SK-N-SH (cell line): ENCODE measurements around the gene TRPM2. TPM values are rescaled to one million over a fixed set of nuclear protein-coding genes. Genes with fewer than 3 reads are reported as not detected.

ENCODE experiments used
- CTCF ChIA-PET: fragments of 300-600, 350-600 bp; formaldehyde crosslinking; extraction: SDS; loops from one replicate; lab custom pipeline; 2021; lab: Yijun Ruan, JAX
- POLR2A ChIA-PET: fragments of 350-600 bp; sonication (Branson Sonifier 250); formaldehyde crosslinking; extraction: SDS; loops from one replicate; lab custom pipeline; 2020; ENCODE audit warnings: antibody characterized with exemption, inconsistent platforms; lab: Yijun Ruan, JAX
- DNase-seq: peaks from one replicate; pipeline ENCODE4 v3.0.0; 2012
- H2AFZ ChIP-seq: fragments of 200-600 bp; sonication (generic); 2 replicates; pipeline ENCODE4 v1.8.1; 2016; ENCODE audit warnings: antibody characterized with exemption, mild to moderate bottlenecking, low read depth
- H3F3A ChIP-seq: fragments of 200-600 bp; sonication (generic); replicated peaks from 2 replicates; pipeline ENCODE3; 2016; ENCODE audit warnings: antibody characterized with exemption, mild to moderate bottlenecking; ENCODE audit not compliant: insufficient read depth
- H3K27ac ChIP-seq, 2 experiments: fragments of 200-500 bp in 1 of 2; fragments of 200-600 bp in 1 of 2; sonication (Bioruptor generic) in 1 of 2; sonication (generic), shearing (Covaris generic) in 1 of 2; 2 replicates each; pipeline versions ENCODE4 v1.5.1 to v1.6.1; 2014 to 2016; ENCODE audit warnings: low read depth in 2 of 2, inconsistent platforms in 1 of 2, low read length in 1 of 2, mild to moderate bottlenecking in 1 of 2, mixed read lengths in 1 of 2
- H3K27me3 ChIP-seq: fragments of 200-600 bp; sonication (generic), shearing (Covaris generic); 2 replicates; pipeline ENCODE4 v1.6.1; 2016; ENCODE audit warnings: mixed run types; ENCODE audit not compliant: insufficient read depth
- H3K36me3 ChIP-seq, 2 experiments: fragments of 200-500 bp in 1 of 2; fragments of 200-600 bp in 1 of 2; sonication (Bioruptor generic) in 1 of 2; sonication (generic) in 1 of 2; replicated peaks in 1 of 2; 2 replicates each; pipeline versions ENCODE3 to v1.5.1; 2014 to 2016; ENCODE audit warnings: low read length in 1 of 2, mild to moderate bottlenecking in 1 of 2; ENCODE audit not compliant: insufficient read depth in 2 of 2, control insufficient read depth in 1 of 2
- H3K4me1 ChIP-seq, 2 experiments: fragments of 200-500 bp in 1 of 2; fragments of 200-600 bp in 1 of 2; sonication (Bioruptor generic) in 1 of 2; sonication (generic), shearing (Covaris generic) in 1 of 2; 2 replicates each; pipeline versions ENCODE4 v1.5.1 to v1.6.1; 2014 to 2016; ENCODE audit warnings: low read depth in 1 of 2, low read length in 1 of 2, mixed run types in 1 of 2; ENCODE audit not compliant: insufficient read depth in 2 of 2, control insufficient read depth in 1 of 2
- H3K4me2 ChIP-seq: fragments of 200-600 bp; sonication (generic), shearing (Covaris generic); 2 replicates; pipeline ENCODE4 v1.6.1; 2017; ENCODE audit warnings: mixed run types
- H3K4me3 ChIP-seq, 2 experiments: fragments of 200-500 bp in 1 of 2; fragments of 200-600 bp in 1 of 2; sonication (Bioruptor generic) in 1 of 2; sonication (generic), shearing (Covaris generic) in 1 of 2; 2 replicates each; pipeline versions ENCODE4 v1.5.1 to v1.8.1; 2014 to 2016; ENCODE audit warnings: low read depth in 2 of 2, inconsistent platforms in 1 of 2, low read length in 1 of 2, mild to moderate bottlenecking in 1 of 2, mixed read lengths in 1 of 2, moderate library complexity in 1 of 2
- H3K79me2 ChIP-seq: fragments of 200-600 bp; sonication (generic); 2 replicates; pipeline ENCODE4 v1.8.1; 2017; ENCODE audit warnings: mild to moderate bottlenecking; ENCODE audit not compliant: insufficient read depth
- H3K9ac ChIP-seq: fragments of 200-600 bp; sonication (generic); 2 replicates; pipeline ENCODE4 v1.6.1; 2017; ENCODE audit warnings: mixed run types
- H3K9me2 ChIP-seq: fragments of 200-600 bp; sonication (generic); 2 replicates; pipeline ENCODE4 v1.6.1; 2017; ENCODE audit warnings: mixed run types
- H3K9me3 ChIP-seq: fragments of 200-600 bp; sonication (generic); 2 replicates; pipeline ENCODE4 v1.6.1; 2017; ENCODE audit warnings: mixed run types, mild to moderate bottlenecking, moderate library complexity
- H4K20me1 ChIP-seq: fragments of 200-600 bp; sonication (generic); 2 replicates; pipeline ENCODE4 v1.6.1; 2017; ENCODE audit warnings: mild to moderate bottlenecking, mixed run types; ENCODE audit not compliant: insufficient read depth
- ELF1 ChIP-seq: IDR thresholded peaks from 2 replicates; pipeline ENCODE4 v1.4.0; 2012
- EZH2phosphoT487 ChIP-seq: fragments of 200-600 bp; sonication (generic); IDR thresholded peaks from 2 replicates; pipeline ENCODE4 v1.6.1; 2017; ENCODE audit warnings: low read depth, mixed run types, mild to moderate bottlenecking, antibody characterized with exemption, moderate library complexity, borderline replicate concordance
- FOSL2 ChIP-seq: IDR thresholded peaks from 2 replicates; pipeline ENCODE4 v1.4.0; 2012; ENCODE audit warnings: low read depth, mild to moderate bottlenecking, moderate library complexity, borderline replicate concordance
- FOXJ3 ChIP-seq: sonication (generic); formaldehyde crosslinking; IDR thresholded peaks from 2 replicates; pipeline ENCODE4 v1.5.1; 2020; ENCODE audit warnings: mild to moderate bottlenecking, missing genetic modification reagents
- FOXM1 ChIP-seq: IDR thresholded peaks from 2 replicates; pipeline ENCODE4 v1.4.0; 2012; ENCODE audit warnings: low read depth, mild to moderate bottlenecking
- GABPA ChIP-seq: IDR thresholded peaks from 2 replicates; pipeline ENCODE4 v1.4.0; 2012; ENCODE audit warnings: low read depth, mild to moderate bottlenecking
- MEF2A ChIP-seq: IDR thresholded peaks from 2 replicates; pipeline ENCODE4 v1.4.0; 2012; ENCODE audit warnings: low read depth, borderline replicate concordance
- MXI1 ChIP-seq: IDR thresholded peaks from 2 replicates; pipeline ENCODE4 v1.6.1; 2012; ENCODE audit warnings: mild to moderate bottlenecking, low read depth, low read length, improper control_type of control experiment
- NRF1 ChIP-seq: IDR thresholded peaks from 2 replicates; pipeline ENCODE4 v1.6.1; 2012; ENCODE audit warnings: low read depth, mild to moderate bottlenecking, low read length
- RCOR1 ChIP-seq: fragments of 150-350 bp; IDR thresholded peaks from 2 replicates; pipeline ENCODE4 v1.6.1; 2017; ENCODE audit warnings: antibody characterized with exemption, low read length
- RXRA ChIP-seq: IDR thresholded peaks from 2 replicates; pipeline ENCODE4 v1.4.0; 2012; ENCODE audit warnings: low read depth, mild to moderate bottlenecking, borderline replicate concordance
- TAF1 ChIP-seq: IDR thresholded peaks from 2 replicates; pipeline ENCODE4 v1.6.1; 2012; ENCODE audit warnings: low read depth, mild to moderate bottlenecking, low read length, moderate library complexity, borderline replicate concordance
- TCF12 ChIP-seq: IDR thresholded peaks from 2 replicates; pipeline ENCODE4 v1.4.0; 2012
- TEAD4 ChIP-seq: IDR thresholded peaks from 2 replicates; pipeline ENCODE4 v1.4.0; 2012; ENCODE audit warnings: mild to moderate bottlenecking, borderline replicate concordance; ENCODE audit not compliant: insufficient read depth
- WGBS: methylation state at CpG from one replicate; pipeline ENCODE4 v1.1.6; 2017; ENCODE audit warnings: low lambda C conversion rate; 5-methylcytosine and 5-hydroxymethylcytosine counted together
- polyA plus RNA-seq, 3 experiments: library from polyadenylated mRNA; depleted of rRNA; stranded (reverse); fragments of >200 nt; gene quantifications; 2 replicates each; pipeline ENCODE4 v1.2.3, GENCODE V29; 2012
- TF ChIP-seq, protein P1 (sequence below): IDR thresholded peaks from 2 replicates; pipeline ENCODE4 v1.4.0; 2012; ENCODE audit warnings: low read depth
- TF ChIP-seq, protein P2 (sequence below): fragments of 150-350 bp; IDR thresholded peaks from 2 replicates; pipeline ENCODE4 v1.6.1; 2016; ENCODE audit warnings: mild to moderate bottlenecking, low read depth, low read length
- TF ChIP-seq, protein P3 (sequence below): IDR thresholded peaks from 2 replicates; pipeline ENCODE4 v1.4.0; 2012; ENCODE audit warnings: low read depth, borderline replicate concordance

TRPM2 gene
- polyA plus RNA-seq, 1 of the 3 experiments (the other 2 are of a cell fraction): not detected

DNA sequence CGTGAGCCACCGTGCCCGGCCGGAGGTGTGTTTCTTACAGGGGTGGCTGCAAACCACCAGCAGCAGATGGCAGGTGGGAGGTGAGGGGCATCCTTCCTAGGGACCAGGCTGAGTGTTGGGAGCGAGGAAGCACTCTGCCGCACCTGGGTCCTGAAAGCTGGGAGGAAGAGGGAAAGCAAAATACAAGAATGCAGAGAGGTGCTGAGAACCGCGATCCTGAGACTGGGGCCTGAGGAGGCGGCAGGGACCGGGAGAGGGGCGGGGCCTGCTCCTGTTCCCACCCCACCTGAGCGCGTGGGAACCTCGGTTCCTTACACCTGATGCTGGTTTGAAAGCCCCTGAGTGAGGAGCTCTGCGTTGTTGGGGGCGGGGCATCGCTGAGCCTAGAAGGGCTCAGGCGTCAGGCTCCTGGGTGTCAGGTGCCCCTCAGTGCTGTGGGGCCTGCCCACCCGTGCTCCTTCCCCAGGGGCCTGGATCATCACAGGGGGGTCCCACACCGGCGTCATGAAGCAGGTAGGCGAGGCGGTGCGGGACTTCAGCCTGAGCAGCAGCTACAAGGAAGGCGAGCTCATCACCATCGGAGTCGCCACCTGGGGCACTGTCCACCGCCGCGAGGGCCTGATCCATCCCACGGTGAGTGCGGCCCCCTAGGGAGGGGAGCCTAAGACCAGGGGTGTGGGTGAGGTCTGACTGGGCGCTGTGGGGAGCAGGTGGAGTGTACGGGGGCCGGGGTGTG lies 15.5 kb downstream of the TRPM2 start:
- TF ChIP-seq RCOR1 (no peak), FOXM1 (no peak)
- no peaks in the 10 kb centered on the region for H3K36me3 ChIP-seq
- H3K9ac ChIP-seq: no peak overlapping the region
- ChIA-PET CTCF (interaction anchor here (0.6 to 2.0 kb wide), 4 partner anchors 64 to 111 kb away, joined by 3 to 7 read pairs (median 4); no protein-coding TSS in a partner anchor), POLR2A (no interaction called here)
- H4K20me1 ChIP-seq: no peaks in the 10 kb centered on the region
- no peak overlapping the region for H2AFZ ChIP-seq
- WGBS: 9% methylated on average over 27 of the region's 35 CpGs
- H3K27ac ChIP-seq: no peak overlapping the region
- no peak overlapping the region for H3K4me2 ChIP-seq
- peaks cover 74% of the 10 kb centered on the region for H3K27me3 ChIP-seq
- no peak overlapping the region for H3K4me3 ChIP-seq
- no peaks in the 10 kb centered on the region for H3K9me3 ChIP-seq
- no peaks in the 10 kb centered on the region for H3F3A ChIP-seq
- H3K4me1 ChIP-seq: peaks cover 0 to 7% of the 10 kb centered on the region in 2 experiments; a peak in 1 of 4 replicates
- no peaks in the 10 kb centered on the region for H3K9me2 ChIP-seq
- no peaks in the 10 kb centered on the region for H3K79me2 ChIP-seq
- peak; percentile 65 for DNase-seq

GRCh38 chr21:44370027-44370735 lies 16.8 kb downstream of the TRPM2 start:
- DNase-seq: peak; percentile 71
- H3K27ac ChIP-seq: no peak overlapping the region
- H3F3A ChIP-seq: no peaks in the 10 kb centered on the region
- no peak overlapping the region for H3K9ac ChIP-seq
- 5% methylated on average over 8 of the region's 29 CpGs for WGBS
- peak overlapping the region; percentile 37 for H3K4me2 ChIP-seq
- no peak overlapping the region for H2AFZ ChIP-seq
- CTCF ChIA-PET: interaction anchor here (1.3 to 2.0 kb wide), 2 partner anchors 80 to 110 kb away, joined by 5 to 7 read pairs; no protein-coding TSS in a partner anchor
- no peaks in the 10 kb centered on the region for H3K79me2 ChIP-seq
- H3K4me1 ChIP-seq: peaks cover 0 to 7% of the 10 kb centered on the region in 2 experiments; a peak in 1 of 4 replicates
- peaks cover 74% of the 10 kb centered on the region for H3K27me3 ChIP-seq
- TF ChIP-seq GABPA: no peak
- TF ChIP-seq, protein P1, sequence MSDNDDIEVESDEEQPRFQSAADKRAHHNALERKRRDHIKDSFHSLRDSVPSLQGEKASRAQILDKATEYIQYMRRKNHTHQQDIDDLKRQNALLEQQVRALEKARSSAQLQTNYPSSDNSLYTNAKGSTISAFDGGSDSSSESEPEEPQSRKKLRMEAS: peak; percentile 14; the same call in 1 of the 2 replicates
- peak; percentile 22; the same call in 1 of the 2 replicates for TF ChIP-seq FOSL2
- H3K9me2 ChIP-seq: no peaks in the 10 kb centered on the region
- H4K20me1 ChIP-seq: no peaks in the 10 kb centered on the region
- no peak overlapping the region for H3K4me3 ChIP-seq
- no peaks in the 10 kb centered on the region for H3K9me3 ChIP-seq
- POLR2A ChIA-PET: no interaction called here
- no peaks in the 10 kb centered on the region for H3K36me3 ChIP-seq

- no peaks in the 10 kb centered on the region for H4K20me1 ChIP-seq
- no peak overlapping the region for H3K4me3 ChIP-seq
- H3K36me3 ChIP-seq: no peaks in the 10 kb centered on the region
- peaks cover 0 to 7% of the 10 kb centered on the region in 2 experiments; a peak in 1 of 4 replicates for H3K4me1 ChIP-seq
- H3K27me3 ChIP-seq: peaks cover 73% of the 10 kb centered on the region
- DNase-seq: peak; percentile 43
- POLR2A ChIA-PET: no interaction called here
- H3K4me2 ChIP-seq: peak overlapping the region; percentile 37
- H2AFZ ChIP-seq: no peak overlapping the region
- H3K27ac ChIP-seq: no peak overlapping the region
- H3K79me2 ChIP-seq: no peaks in the 10 kb centered on the region
- H3K9me2 ChIP-seq: no peaks in the 10 kb centered on the region
- H3K9me3 ChIP-seq: no peaks in the 10 kb centered on the region
- 54% methylated on average over 27 of the region's 37 CpGs for WGBS
- H3K9ac ChIP-seq: no peak overlapping the region
- CTCF ChIA-PET: interaction anchor here (1.3 kb wide), 1 partner anchor 109 kb away, joined by 5 read pairs; no protein-coding TSS in a partner anchor
- H3F3A ChIP-seq: no peaks in the 10 kb centered on the region
- TF ChIP-seq TCF12 (no peak), ELF1 (no peak), EZH2phosphoT487 (no peak), RXRA (no peak), NRF1 (no peak), MXI1 (no peak), TEAD4 (no peak), TAF1 (no peak), FOXJ3 (no peak), MEF2A (no peak)
- TF ChIP-seq, protein P2, sequence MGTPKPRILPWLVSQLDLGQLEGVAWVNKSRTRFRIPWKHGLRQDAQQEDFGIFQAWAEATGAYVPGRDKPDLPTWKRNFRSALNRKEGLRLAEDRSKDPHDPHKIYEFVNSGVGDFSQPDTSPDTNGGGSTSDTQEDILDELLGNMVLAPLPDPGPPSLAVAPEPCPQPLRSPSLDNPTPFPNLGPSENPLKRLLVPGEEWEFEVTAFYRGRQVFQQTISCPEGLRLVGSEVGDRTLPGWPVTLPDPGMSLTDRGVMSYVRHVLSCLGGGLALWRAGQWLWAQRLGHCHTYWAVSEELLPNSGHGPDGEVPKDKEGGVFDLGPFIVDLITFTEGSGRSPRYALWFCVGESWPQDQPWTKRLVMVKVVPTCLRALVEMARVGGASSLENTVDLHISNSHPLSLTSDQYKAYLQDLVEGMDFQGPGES: no peak
- TF ChIP-seq, protein P3, sequence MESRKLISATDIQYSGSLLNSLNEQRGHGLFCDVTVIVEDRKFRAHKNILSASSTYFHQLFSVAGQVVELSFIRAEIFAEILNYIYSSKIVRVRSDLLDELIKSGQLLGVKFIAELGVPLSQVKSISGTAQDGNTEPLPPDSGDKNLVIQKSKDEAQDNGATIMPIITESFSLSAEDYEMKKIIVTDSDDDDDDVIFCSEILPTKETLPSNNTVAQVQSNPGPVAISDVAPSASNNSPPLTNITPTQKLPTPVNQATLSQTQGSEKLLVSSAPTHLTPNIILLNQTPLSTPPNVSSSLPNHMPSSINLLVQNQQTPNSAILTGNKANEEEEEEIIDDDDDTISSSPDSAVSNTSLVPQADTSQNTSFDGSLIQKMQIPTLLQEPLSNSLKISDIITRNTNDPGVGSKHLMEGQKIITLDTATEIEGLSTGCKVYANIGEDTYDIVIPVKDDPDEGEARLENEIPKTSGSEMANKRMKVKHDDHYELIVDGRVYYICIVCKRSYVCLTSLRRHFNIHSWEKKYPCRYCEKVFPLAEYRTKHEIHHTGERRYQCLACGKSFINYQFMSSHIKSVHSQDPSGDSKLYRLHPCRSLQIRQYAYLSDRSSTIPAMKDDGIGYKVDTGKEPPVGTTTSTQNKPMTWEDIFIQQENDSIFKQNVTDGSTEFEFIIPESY: no peak
These were observed 17.5 kb downstream of the TRPM2 start for GRCh38 chr21:44370786-44371410.
